ENCODE results near the gene CPSF6.
"Not testable (repeated sequence)": the region's sequence is repeated elsewhere in the genome, so short reads cannot be mapped to it uniquely, and the experiment has no call there.

CPSF6 gene

GRCh38 chr12:69265633-69266032 lies 26.3 kb downstream of the CPSF6 start:
- H3K4me3 ChIP-seq (ENCODE audit: low read length); H3K79me2 ChIP-seq (ENCODE audit: control insufficient read depth, insufficient read depth, low read length); H3K79me1 ChIP-seq (ENCODE audit: low read length); H2BK120ac ChIP-seq (ENCODE audit: low read depth, low read length); H3K4ac ChIP-seq (ENCODE audit: low read depth, low read length); H3K23ac ChIP-seq (ENCODE audit: low read length); H3K27ac ChIP-seq (ENCODE audit: low read depth, low read length); H2AK5ac ChIP-seq (ENCODE audit: low read length); H3K27me3 ChIP-seq (ENCODE audit: insufficient read depth, low read length, poor library complexity); H3K4me1 ChIP-seq (ENCODE audit: control insufficient read depth, low read depth, low read length); H3K4me2 ChIP-seq (ENCODE audit: low read length); H3K9ac ChIP-seq (ENCODE audit: low read length); H3K18ac ChIP-seq (ENCODE audit: low read length); H4K5ac ChIP-seq (ENCODE audit: low read length); H3K36me3 ChIP-seq (ENCODE audit: control insufficient read depth, insufficient read depth, low read length); H2BK5ac ChIP-seq (ENCODE audit: low read length); H2BK15ac ChIP-seq (replicated peaks; ENCODE audit: low read depth); H4K8ac ChIP-seq (ENCODE audit: low read depth, low read length); H3K56ac ChIP-seq (ENCODE audit: low read length); DNase-seq: not testable (repeated sequence)
- no CpG with 5 or more reads among the region's 8 CpGs for WGBS (ENCODE audit: extremely low coverage, insufficient coverage, low lambda C conversion rate)

- H3K23ac ChIP-seq (ENCODE audit: low read length): no peak overlapping the region
- no peak overlapping the region for H3K4me2 ChIP-seq (ENCODE audit: low read length)
- H3K18ac ChIP-seq (ENCODE audit: low read length): no peak overlapping the region
- H2BK15ac ChIP-seq (replicated peaks; ENCODE audit: low read depth): no peak overlapping the region
- H3K79me2 ChIP-seq (ENCODE audit: control insufficient read depth, insufficient read depth, low read length): peaks cover 2% of the 10 kb centered on the region
- 100% methylated on average over 1 of the region's 3 CpGs for WGBS (ENCODE audit: extremely low coverage, insufficient coverage, low lambda C conversion rate)
- H3K4me1 ChIP-seq (ENCODE audit: control insufficient read depth, low read depth, low read length): no peaks in the 10 kb centered on the region
- no peak overlapping the region for H2BK5ac ChIP-seq (ENCODE audit: low read length)
- no peak overlapping the region for H3K27ac ChIP-seq (ENCODE audit: low read depth, low read length)
- H3K56ac ChIP-seq (ENCODE audit: low read length): no peak overlapping the region
- H3K4me3 ChIP-seq (ENCODE audit: low read length): no peak overlapping the region
- H3K9ac ChIP-seq (ENCODE audit: low read length): no peak overlapping the region
- no peak overlapping the region for H2BK120ac ChIP-seq (ENCODE audit: low read depth, low read length)
- no peak for DNase-seq
- no peaks in the 10 kb centered on the region for H3K27me3 ChIP-seq (ENCODE audit: insufficient read depth, low read length, poor library complexity)
- peaks cover 2% of the 10 kb centered on the region for H3K79me1 ChIP-seq (ENCODE audit: low read length)
- no peak overlapping the region for H4K5ac ChIP-seq (ENCODE audit: low read length)
- no peak overlapping the region for H2AK5ac ChIP-seq (ENCODE audit: low read length)
- no peak overlapping the region for H4K8ac ChIP-seq (ENCODE audit: low read depth, low read length)
- H3K36me3 ChIP-seq (ENCODE audit: control insufficient read depth, insufficient read depth, low read length): peaks cover 4% of the 10 kb centered on the region
- no peak overlapping the region for H3K4ac ChIP-seq (ENCODE audit: low read depth, low read length)
Measured at GRCh38 chr12:69266036-69266635, 26.8 kb downstream of the CPSF6 start.

- DNase-seq: no peak
- no CpG with 5 or more reads among the region's 2 CpGs for WGBS (ENCODE audit: extremely low coverage, insufficient coverage, low lambda C conversion rate)
- no peak overlapping the region for H3K4me2 ChIP-seq (ENCODE audit: low read length)
- no peak overlapping the region for H2BK15ac ChIP-seq (replicated peaks; ENCODE audit: low read depth)
- no peak overlapping the region for H4K5ac ChIP-seq (ENCODE audit: low read length)
- no peak overlapping the region for H2BK5ac ChIP-seq (ENCODE audit: low read length)
- no peak overlapping the region for H3K4ac ChIP-seq (ENCODE audit: low read depth, low read length)
- H3K79me2 ChIP-seq (ENCODE audit: control insufficient read depth, insufficient read depth, low read length): no peaks in the 10 kb centered on the region
- H3K4me3 ChIP-seq (ENCODE audit: low read length): no peak overlapping the region
- H4K8ac ChIP-seq (ENCODE audit: low read depth, low read length): no peak overlapping the region
- H2BK120ac ChIP-seq (ENCODE audit: low read depth, low read length): no peak overlapping the region
- no peak overlapping the region for H3K27ac ChIP-seq (ENCODE audit: low read depth, low read length)
- peaks cover 2% of the 10 kb centered on the region for H3K36me3 ChIP-seq (ENCODE audit: control insufficient read depth, insufficient read depth, low read length)
- H2AK5ac ChIP-seq (ENCODE audit: low read length): no peak overlapping the region
- no peak overlapping the region for H3K9ac ChIP-seq (ENCODE audit: low read length)
- no peaks in the 10 kb centered on the region for H3K4me1 ChIP-seq (ENCODE audit: control insufficient read depth, low read depth, low read length)
- H3K18ac ChIP-seq (ENCODE audit: low read length): no peak overlapping the region
- no peaks in the 10 kb centered on the region for H3K27me3 ChIP-seq (ENCODE audit: insufficient read depth, low read length, poor library complexity)
- H3K23ac ChIP-seq (ENCODE audit: low read length): no peak overlapping the region
- H3K56ac ChIP-seq (ENCODE audit: low read length): no peak overlapping the region
- H3K79me1 ChIP-seq (ENCODE audit: low read length): no peaks in the 10 kb centered on the region
Measured at GRCh38 chr12:69269736-69270135, 30.4 kb downstream of the CPSF6 start.

- no peak overlapping the region for H3K27ac ChIP-seq (ENCODE audit: low read depth, low read length)
- DNase-seq: no peak
- H2BK120ac ChIP-seq (ENCODE audit: low read depth, low read length): no peak overlapping the region
- H3K23ac ChIP-seq (ENCODE audit: low read length): no peak overlapping the region
- no peaks in the 10 kb centered on the region for H3K79me2 ChIP-seq (ENCODE audit: control insufficient read depth, insufficient read depth, low read length)
- H3K4ac ChIP-seq (ENCODE audit: low read depth, low read length): no peak overlapping the region
- no peaks in the 10 kb centered on the region for H3K4me1 ChIP-seq (ENCODE audit: control insufficient read depth, low read depth, low read length)
- no peak overlapping the region for H4K8ac ChIP-seq (ENCODE audit: low read depth, low read length)
- H3K36me3 ChIP-seq (ENCODE audit: control insufficient read depth, insufficient read depth, low read length): peaks cover 2% of the 10 kb centered on the region
- H3K4me3 ChIP-seq (ENCODE audit: low read length): no peak overlapping the region
- H2BK15ac ChIP-seq (replicated peaks; ENCODE audit: low read depth): no peak overlapping the region
- no peak overlapping the region for H2BK5ac ChIP-seq (ENCODE audit: low read length)
- H4K5ac ChIP-seq (ENCODE audit: low read length): no peak overlapping the region
- no peaks in the 10 kb centered on the region for H3K79me1 ChIP-seq (ENCODE audit: low read length)
- whole genome bisulfite sequencing (ENCODE audit: extremely low coverage, insufficient coverage, low lambda C conversion rate): no CpG with 5 or more reads among the region's 5 CpGs
- H3K56ac ChIP-seq (ENCODE audit: low read length): no peak overlapping the region
- no peaks in the 10 kb centered on the region for H3K27me3 ChIP-seq (ENCODE audit: insufficient read depth, low read length, poor library complexity)
- H3K18ac ChIP-seq (ENCODE audit: low read length): no peak overlapping the region
- no peak overlapping the region for H3K9ac ChIP-seq (ENCODE audit: low read length)
- H2AK5ac ChIP-seq (ENCODE audit: low read length): no peak overlapping the region
- no peak overlapping the region for H3K4me2 ChIP-seq (ENCODE audit: low read length)
Measured at GRCh38 chr12:69272511-69272910, 33.1 kb downstream of the CPSF6 start.

- Histone ChIP-seq H3K9ac (ENCODE audit: low read length) (no peak overlapping the region), H3K36me3 (ENCODE audit: control insufficient read depth, insufficient read depth, low read length) (no peaks in the 10 kb centered on the region), H2BK120ac (ENCODE audit: low read depth, low read length) (no peak overlapping the region), H2BK5ac (ENCODE audit: low read length) (no peak overlapping the region), H4K8ac (ENCODE audit: low read depth, low read length) (no peak overlapping the region), H3K4me3 (ENCODE audit: low read length) (no peak overlapping the region), H3K27me3 (ENCODE audit: insufficient read depth, low read length, poor library complexity) (no peaks in the 10 kb centered on the region), H3K27ac (ENCODE audit: low read depth, low read length) (no peak overlapping the region), H2AK5ac (ENCODE audit: low read length) (no peak overlapping the region), H3K79me2 (ENCODE audit: control insufficient read depth, insufficient read depth, low read length) (no peaks in the 10 kb centered on the region), H3K4ac (ENCODE audit: low read depth, low read length) (no peak overlapping the region), H4K5ac (ENCODE audit: low read length) (no peak overlapping the region), H2BK15ac (replicated peaks; ENCODE audit: low read depth) (no peak overlapping the region), H3K56ac (ENCODE audit: low read length) (no peak overlapping the region), H3K18ac (ENCODE audit: low read length) (no peak overlapping the region), H3K79me1 (ENCODE audit: low read length) (no peaks in the 10 kb centered on the region), H3K4me2 (ENCODE audit: low read length) (no peak overlapping the region), H3K23ac (ENCODE audit: low read length) (no peak overlapping the region), H3K4me1 (ENCODE audit: control insufficient read depth, low read depth, low read length) (no peaks in the 10 kb centered on the region)
- no CpG with 5 or more reads among the region's 1 CpG for WGBS (ENCODE audit: extremely low coverage, insufficient coverage, low lambda C conversion rate)
- DNase-seq: no peak
Measured at GRCh38 chr12:69274861-69275260, 35.5 kb downstream of the CPSF6 start.

- peak; percentile 48 for DNase-seq
- no peak overlapping the region for H3K4ac ChIP-seq (ENCODE audit: low read depth, low read length)
- no peak overlapping the region for H2BK120ac ChIP-seq (ENCODE audit: low read depth, low read length)
- H4K8ac ChIP-seq (ENCODE audit: low read depth, low read length): no peak overlapping the region
- no peak overlapping the region for H3K4me3 ChIP-seq (ENCODE audit: low read length)
- H3K9ac ChIP-seq (ENCODE audit: low read length): no peak overlapping the region
- H3K4me1 ChIP-seq (ENCODE audit: control insufficient read depth, low read depth, low read length): no peaks in the 10 kb centered on the region
- no peak overlapping the region for H4K5ac ChIP-seq (ENCODE audit: low read length)
- no peak overlapping the region for H2AK5ac ChIP-seq (ENCODE audit: low read length)
- H3K18ac ChIP-seq (ENCODE audit: low read length): no peak overlapping the region
- no peaks in the 10 kb centered on the region for H3K79me2 ChIP-seq (ENCODE audit: control insufficient read depth, insufficient read depth, low read length)
- H3K79me1 ChIP-seq (ENCODE audit: low read length): no peaks in the 10 kb centered on the region
- no peak overlapping the region for H2BK15ac ChIP-seq (replicated peaks; ENCODE audit: low read depth)
- no peak overlapping the region for H3K27ac ChIP-seq (ENCODE audit: low read depth, low read length)
- no peak overlapping the region for H3K23ac ChIP-seq (ENCODE audit: low read length)
- H3K4me2 ChIP-seq (ENCODE audit: low read length): no peak overlapping the region
- no peaks in the 10 kb centered on the region for H3K36me3 ChIP-seq (ENCODE audit: control insufficient read depth, insufficient read depth, low read length)
- H3K56ac ChIP-seq (ENCODE audit: low read length): no peak overlapping the region
- H3K27me3 ChIP-seq (ENCODE audit: insufficient read depth, low read length, poor library complexity): no peaks in the 10 kb centered on the region
- no peak overlapping the region for H2BK5ac ChIP-seq (ENCODE audit: low read length)
- no CpG with 5 or more reads among the region's 1 CpG for WGBS (ENCODE audit: extremely low coverage, insufficient coverage, low lambda C conversion rate)
Measured at GRCh38 chr12:69275471-69275891, 36.1 kb downstream of the CPSF6 start.

All from mesendoderm (in vitro differentiated cells).